ENCODE results near the gene ACAA1.

Gene ACAA1

DNA sequence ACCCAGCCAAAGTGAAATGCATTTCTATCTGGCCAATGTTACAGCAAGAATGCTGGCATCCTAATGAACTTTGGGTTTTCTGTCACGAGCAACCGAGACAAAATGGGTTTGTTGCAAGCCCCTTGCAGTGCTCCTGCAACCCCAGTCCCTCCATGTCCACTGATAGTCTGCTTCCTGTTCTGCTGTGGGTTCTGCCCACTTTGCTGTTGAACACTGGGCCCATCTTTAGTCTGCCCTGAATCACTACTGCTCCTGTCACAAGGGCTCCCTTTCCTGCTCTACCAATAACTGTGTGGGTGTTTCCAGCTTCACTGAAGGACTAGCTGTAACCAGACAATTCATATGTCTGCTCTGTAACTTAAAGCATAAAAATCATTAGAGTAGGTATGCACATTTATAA is 15.7 kb upstream of the ACAA1 start:
- H3K9ac ChIP-seq (ENCODE audit: low read depth, low read length), result no peak overlapping the region
- H3K9me3 ChIP-seq (ENCODE audit: insufficient read depth, low read depth, low read length), result no peaks in the 10 kb centered on the region
- H3K4me1 ChIP-seq (ENCODE audit: insufficient read depth, low read length), result no peaks in the 10 kb centered on the region
- H3K27me3 ChIP-seq (ENCODE audit: insufficient read depth, low read length), result no peaks in the 10 kb centered on the region
- H3K27ac ChIP-seq (ENCODE audit: low read depth, low read length), result no peak overlapping the region
- no peaks in the 10 kb centered on the region for H3K36me3 ChIP-seq (ENCODE audit: insufficient read depth, low read length)
- no peak overlapping the region for H3K4me3 ChIP-seq (ENCODE audit: low read length)
- 92% methylated on average over 2 of the region's 2 CpGs for WGBS

DNA sequence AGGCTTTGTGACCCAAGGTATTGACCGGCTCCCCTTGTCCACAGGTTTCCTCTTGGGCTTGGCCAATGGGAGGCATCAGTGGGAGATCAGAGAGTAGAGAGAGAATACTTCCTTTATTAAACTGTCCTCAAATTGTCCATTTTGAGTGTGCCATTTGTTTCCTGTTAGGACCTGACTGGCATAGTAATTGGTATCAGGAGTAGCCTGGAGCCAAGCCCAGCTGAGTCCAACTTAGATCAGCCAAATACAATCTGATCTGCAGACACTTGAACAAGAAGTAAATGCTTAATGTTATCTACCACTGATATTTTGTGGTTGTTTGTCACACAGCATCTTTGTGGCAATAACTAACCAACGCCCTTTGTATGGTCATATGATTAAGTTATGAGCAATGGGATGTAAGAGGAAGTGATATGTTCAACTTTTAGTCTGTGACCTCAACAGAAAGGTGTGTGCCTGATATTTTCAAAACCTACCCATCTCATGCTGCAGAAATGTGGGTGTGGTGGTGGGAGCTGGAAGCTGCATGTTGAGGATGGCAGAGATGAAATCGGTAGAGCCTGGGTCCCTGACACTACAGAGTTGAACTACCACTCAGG is 14.8 kb upstream of the ACAA1 start:
- Histone ChIP-seq H3K4me1 (ENCODE audit: insufficient read depth, low read length) (no peaks in the 10 kb centered on the region), H3K36me3 (ENCODE audit: insufficient read depth, low read length) (no peaks in the 10 kb centered on the region), H3K27ac (ENCODE audit: low read depth, low read length) (no peak overlapping the region), H3K9ac (ENCODE audit: low read depth, low read length) (no peak overlapping the region), H3K4me3 (ENCODE audit: low read length) (no peak overlapping the region), H3K27me3 (ENCODE audit: insufficient read depth, low read length) (no peaks in the 10 kb centered on the region), H3K9me3 (ENCODE audit: insufficient read depth, low read depth, low read length) (no peaks in the 10 kb centered on the region)
- WGBS, result 90% methylated on average over 3 of the region's 3 CpGs

DNA sequence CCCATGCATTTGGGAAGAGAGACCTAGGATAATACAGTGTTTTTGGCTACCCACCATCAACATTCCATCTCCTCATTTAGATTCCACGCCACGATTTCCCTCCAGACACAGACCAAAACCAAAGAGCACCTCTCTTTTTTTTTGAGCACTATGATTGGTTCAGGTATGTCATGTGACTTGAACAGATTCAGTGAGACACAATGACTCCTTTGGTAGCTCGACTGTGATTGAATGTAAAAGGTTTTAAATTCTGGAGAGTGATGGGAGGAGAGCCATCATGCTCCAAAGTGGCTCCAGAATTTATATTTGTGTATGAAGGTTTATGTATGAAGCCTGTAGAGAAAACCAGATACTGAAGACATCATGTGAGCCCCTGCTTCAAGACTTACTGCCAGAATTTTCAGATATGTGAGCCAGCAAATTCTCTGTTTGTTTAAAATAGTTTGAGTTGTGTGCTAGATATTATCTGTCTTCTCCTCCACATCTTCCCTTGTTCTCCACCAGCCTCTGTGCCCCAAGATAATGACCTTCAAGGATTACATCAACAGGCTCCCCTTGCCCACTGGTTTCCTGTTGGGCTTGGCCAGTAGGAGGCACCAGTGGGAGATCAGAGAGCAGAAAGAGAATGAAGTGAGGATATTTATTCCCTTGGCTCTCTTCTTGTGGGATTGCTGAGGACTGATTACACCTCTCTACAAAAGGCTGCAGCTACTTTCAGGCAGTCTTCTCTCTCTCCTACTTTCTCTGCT is 14.0 kb upstream of the ACAA1 start:
- H3K36me3 ChIP-seq (ENCODE audit: insufficient read depth, low read length), result no peaks in the 10 kb centered on the region
- 84% methylated on average over 3 of the region's 3 CpGs for WGBS
- H3K27ac ChIP-seq (ENCODE audit: low read depth, low read length), result no peak overlapping the region
- H3K9ac ChIP-seq (ENCODE audit: low read depth, low read length), result no peak overlapping the region
- no peaks in the 10 kb centered on the region for H3K9me3 ChIP-seq (ENCODE audit: insufficient read depth, low read depth, low read length)
- no peaks in the 10 kb centered on the region for H3K27me3 ChIP-seq (ENCODE audit: insufficient read depth, low read length)
- H3K4me1 ChIP-seq (ENCODE audit: insufficient read depth, low read length), result no peaks in the 10 kb centered on the region
- H3K4me3 ChIP-seq (ENCODE audit: low read length), result no peak overlapping the region

DNA sequence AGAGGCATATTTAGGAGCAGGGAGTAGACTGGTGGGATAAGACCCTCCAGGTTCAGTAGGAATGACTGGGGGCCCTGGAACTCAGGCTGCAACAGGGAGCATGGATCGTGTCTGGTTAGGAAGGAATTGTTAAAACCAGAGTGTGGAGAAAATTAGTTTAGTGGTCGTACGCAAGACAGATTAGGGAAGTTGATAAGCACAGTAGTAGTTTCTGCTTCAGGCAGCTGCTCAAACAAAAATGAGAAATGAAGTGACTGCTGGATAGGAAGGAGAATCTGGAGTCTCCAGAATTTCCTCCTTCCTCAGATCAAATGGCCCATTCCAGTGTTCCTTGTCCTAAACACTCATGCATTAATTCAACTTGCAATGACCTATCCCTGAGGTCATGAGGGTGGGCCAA is 12.8 kb upstream of the ACAA1 start:
- no peak overlapping the region for H3K27ac ChIP-seq (ENCODE audit: low read depth, low read length)
- WGBS, result 90% methylated on average over 3 of the region's 3 CpGs
- H3K4me1 ChIP-seq (ENCODE audit: insufficient read depth, low read length), result no peaks in the 10 kb centered on the region
- no peaks in the 10 kb centered on the region for H3K36me3 ChIP-seq (ENCODE audit: insufficient read depth, low read length)
- no peaks in the 10 kb centered on the region for H3K9me3 ChIP-seq (ENCODE audit: insufficient read depth, low read depth, low read length)
- H3K4me3 ChIP-seq (ENCODE audit: low read length), result no peak overlapping the region
- no peaks in the 10 kb centered on the region for H3K27me3 ChIP-seq (ENCODE audit: insufficient read depth, low read length)
- no peak overlapping the region for H3K9ac ChIP-seq (ENCODE audit: low read depth, low read length)

DNA sequence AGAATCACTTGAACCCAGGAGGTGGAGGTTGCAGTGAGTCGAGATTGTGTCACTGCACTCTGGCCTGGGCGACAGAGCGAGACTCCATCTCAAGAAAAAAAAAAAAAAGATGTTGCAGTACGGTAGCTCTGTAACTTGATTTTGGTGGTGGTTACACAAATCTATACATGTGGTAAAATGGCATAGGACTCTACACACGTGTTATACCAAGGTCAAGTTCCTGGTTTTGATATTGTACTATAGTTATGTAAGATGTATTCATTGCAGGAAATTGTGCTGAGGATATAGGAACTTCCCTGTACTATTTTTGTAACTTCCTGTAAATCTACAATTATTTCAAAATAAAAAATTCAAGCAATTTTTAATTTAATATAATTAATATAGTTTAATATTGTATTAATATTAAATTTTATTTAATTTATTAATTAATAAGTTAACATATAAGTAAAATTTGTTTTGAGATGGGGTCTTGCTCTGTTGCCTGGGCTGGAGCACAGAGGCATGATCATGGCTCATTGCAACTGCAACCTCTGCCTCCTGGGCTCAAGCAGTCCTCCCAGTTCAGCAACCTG is 11.5 kb upstream of the ACAA1 start:
- no peak overlapping the region for H3K4me3 ChIP-seq (ENCODE audit: low read length)
- H3K4me1 ChIP-seq (ENCODE audit: insufficient read depth, low read length), result no peaks in the 10 kb centered on the region
- no peaks in the 10 kb centered on the region for H3K36me3 ChIP-seq (ENCODE audit: insufficient read depth, low read length)
- H3K27ac ChIP-seq (ENCODE audit: low read depth, low read length), result no peak overlapping the region
- no peaks in the 10 kb centered on the region for H3K27me3 ChIP-seq (ENCODE audit: insufficient read depth, low read length)
- H3K9me3 ChIP-seq (ENCODE audit: insufficient read depth, low read depth, low read length), result no peaks in the 10 kb centered on the region
- WGBS, result 93% methylated on average over 5 of the region's 5 CpGs
- no peak overlapping the region for H3K9ac ChIP-seq (ENCODE audit: low read depth, low read length)

DNA sequence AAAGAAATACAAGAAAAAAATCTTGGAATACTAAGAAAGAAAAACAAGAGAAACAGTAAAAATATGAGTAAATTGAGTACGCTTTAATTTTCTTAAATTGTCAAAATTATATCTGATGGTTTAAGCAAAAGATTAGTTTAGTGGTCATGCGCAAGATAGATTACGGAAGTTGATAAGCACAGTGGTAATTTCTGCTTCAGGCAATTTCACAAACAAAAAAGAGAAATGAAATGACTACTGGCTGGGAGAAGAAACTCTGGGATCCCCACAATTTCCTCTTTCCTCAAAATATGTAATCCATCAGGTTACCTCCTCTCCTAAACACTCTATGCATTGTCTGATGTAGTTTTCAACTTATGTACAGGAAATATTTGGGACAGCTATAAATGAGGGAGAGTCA is 10.5 kb upstream of the ACAA1 start:
- H3K27ac ChIP-seq (ENCODE audit: low read depth, low read length), result no peak overlapping the region
- H3K36me3 ChIP-seq (ENCODE audit: insufficient read depth, low read length), result no peaks in the 10 kb centered on the region
- H3K9me3 ChIP-seq (ENCODE audit: insufficient read depth, low read depth, low read length), result no peaks in the 10 kb centered on the region
- no peak overlapping the region for H3K9ac ChIP-seq (ENCODE audit: low read depth, low read length)
- WGBS, result 91% methylated on average over 3 of the region's 3 CpGs
- H3K4me1 ChIP-seq (ENCODE audit: insufficient read depth, low read length), result no peaks in the 10 kb centered on the region
- no peaks in the 10 kb centered on the region for H3K27me3 ChIP-seq (ENCODE audit: insufficient read depth, low read length)
- H3K4me3 ChIP-seq (ENCODE audit: low read length), result no peak overlapping the region

DNA sequence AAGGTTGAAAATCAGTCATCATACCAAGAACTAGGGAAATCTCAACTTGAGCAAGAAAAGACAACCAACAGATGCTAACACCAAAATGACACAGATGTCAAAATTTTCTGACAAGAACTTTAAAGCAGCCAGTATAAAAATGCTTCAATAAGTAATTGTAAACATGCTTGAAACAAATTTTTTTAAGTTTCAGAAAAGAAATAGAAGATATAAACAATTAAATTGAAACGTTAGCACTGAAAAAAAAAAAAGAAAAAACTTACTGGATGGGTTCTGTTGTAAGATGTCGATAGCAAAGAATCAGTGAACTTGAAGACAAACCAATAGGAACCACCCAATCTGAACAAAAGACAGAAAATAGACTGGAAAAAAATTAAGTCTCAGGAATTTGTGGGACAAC is 9.6 kb upstream of the ACAA1 start:
- H3K4me1 ChIP-seq (ENCODE audit: insufficient read depth, low read length), result no peaks in the 10 kb centered on the region
- H3K9me3 ChIP-seq (ENCODE audit: insufficient read depth, low read depth, low read length), result no peaks in the 10 kb centered on the region
- no peak overlapping the region for H3K27ac ChIP-seq (ENCODE audit: low read depth, low read length)
- H3K27me3 ChIP-seq (ENCODE audit: insufficient read depth, low read length), result no peaks in the 10 kb centered on the region
- peaks cover 7% of the 10 kb centered on the region for H3K36me3 ChIP-seq (ENCODE audit: insufficient read depth, low read length)
- no peak overlapping the region for H3K9ac ChIP-seq (ENCODE audit: low read depth, low read length)
- 100% methylated on average over 2 of the region's 2 CpGs for WGBS
- no peak overlapping the region for H3K4me3 ChIP-seq (ENCODE audit: low read length)

DNA sequence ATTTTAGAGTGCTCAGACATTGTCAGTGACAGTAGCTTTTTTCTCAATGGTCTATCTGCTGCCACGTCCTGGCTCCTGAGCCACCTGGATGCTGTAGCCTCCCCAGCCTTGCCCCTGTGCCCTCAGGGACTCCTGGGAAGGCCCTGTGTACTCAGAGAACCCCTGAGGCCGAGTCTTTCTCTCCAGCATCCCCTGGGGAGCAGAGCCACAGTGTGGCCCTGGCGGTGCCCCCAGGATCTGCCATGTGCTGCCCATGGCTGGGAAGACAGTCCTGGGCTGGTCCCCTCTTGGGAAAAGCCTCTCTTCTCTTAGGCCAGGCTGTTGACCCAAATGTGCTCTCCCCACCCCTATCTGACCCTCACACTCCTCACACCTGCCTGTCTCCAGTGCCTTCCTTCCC is 6.6 kb upstream of the ACAA1 start:
- Histone ChIP-seq H3K9ac (ENCODE audit: low read depth, low read length) (no peak overlapping the region), H3K9me3 (ENCODE audit: insufficient read depth, low read depth, low read length) (no peaks in the 10 kb centered on the region), H3K27me3 (ENCODE audit: insufficient read depth, low read length) (peaks cover 7% of the 10 kb centered on the region; the same call in 1 of the 2 replicates), H3K27ac (ENCODE audit: low read depth, low read length) (no peak overlapping the region), H3K4me3 (ENCODE audit: low read length) (no peak overlapping the region), H3K36me3 (ENCODE audit: insufficient read depth, low read length) (peaks cover 16% of the 10 kb centered on the region), H3K4me1 (ENCODE audit: insufficient read depth, low read length) (peaks cover 3% of the 10 kb centered on the region; the same call in 1 of the 2 replicates)
- WGBS, result 77% methylated on average over 3 of the region's 3 CpGs

DNA sequence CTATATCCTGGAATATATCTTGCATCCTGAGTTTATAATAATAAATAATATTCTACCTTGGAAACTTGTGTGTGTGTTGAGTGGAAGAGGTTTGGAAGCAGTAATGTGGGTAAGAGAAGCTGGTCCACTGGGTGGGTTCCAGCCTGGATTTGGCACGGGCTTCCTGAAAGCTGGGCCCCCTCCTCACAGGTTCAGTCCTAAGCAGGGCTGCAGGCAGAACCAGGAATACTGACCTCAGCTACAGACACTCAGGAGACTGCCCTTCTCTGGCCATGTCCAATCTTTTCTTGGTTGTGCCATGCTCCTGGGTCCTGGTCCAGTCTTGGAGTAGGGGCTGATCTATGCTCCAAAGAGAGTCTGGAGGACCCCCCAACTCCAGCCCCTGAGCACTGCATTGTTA is 6.0 kb upstream of the ACAA1 start:
- Histone ChIP-seq H3K9ac (ENCODE audit: low read depth, low read length) (no peak overlapping the region), H3K4me1 (ENCODE audit: insufficient read depth, low read length) (peaks cover 3% of the 10 kb centered on the region; the same call in 1 of the 2 replicates)
- WGBS, result 91% methylated on average over 1 of the region's 1 CpG

DNA sequence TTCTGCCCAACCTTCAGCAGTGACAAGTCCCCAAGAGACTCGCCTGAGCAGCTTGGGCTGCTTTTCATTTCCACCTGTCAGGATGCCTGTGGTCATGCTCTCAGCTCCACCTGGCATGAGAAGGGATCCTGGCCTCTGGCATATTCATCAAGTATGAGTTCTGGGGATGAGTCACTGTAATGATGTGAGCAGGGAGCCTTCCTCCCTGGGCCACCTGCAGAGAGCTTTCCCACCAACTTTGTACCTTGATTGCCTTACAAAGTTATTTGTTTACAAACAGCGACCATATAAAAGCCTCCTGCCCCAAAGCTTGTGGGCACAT is 5.0 kb upstream of the ACAA1 start:
- Histone ChIP-seq H3K4me1 (ENCODE audit: insufficient read depth, low read length) (peaks cover 3% of the 10 kb centered on the region; the same call in 1 of the 2 replicates), H3K27ac (ENCODE audit: low read depth, low read length) (no peak overlapping the region), H3K36me3 (ENCODE audit: insufficient read depth, low read length) (peaks cover 16% of the 10 kb centered on the region), H3K9ac (ENCODE audit: low read depth, low read length) (no peak overlapping the region), H3K27me3 (ENCODE audit: insufficient read depth, low read length) (peaks cover 7% of the 10 kb centered on the region; the same call in 1 of the 2 replicates), H3K4me3 (ENCODE audit: low read length) (no peak overlapping the region), H3K9me3 (ENCODE audit: insufficient read depth, low read depth, low read length) (no peaks in the 10 kb centered on the region)
- WGBS, result 80% methylated on average over 2 of the region's 2 CpGs

More for the DNA sequence above, 6.0 kb upstream of the ACAA1 start:
- no peak overlapping the region for H3K4me3 ChIP-seq (ENCODE audit: low read length)
- H3K27me3 ChIP-seq (ENCODE audit: insufficient read depth, low read length), result peaks cover 7% of the 10 kb centered on the region; the same call in 1 of the 2 replicates
- no peak overlapping the region for H3K27ac ChIP-seq (ENCODE audit: low read depth, low read length)
- peaks cover 16% of the 10 kb centered on the region for H3K36me3 ChIP-seq (ENCODE audit: insufficient read depth, low read length)
- H3K9me3 ChIP-seq (ENCODE audit: insufficient read depth, low read depth, low read length), result no peaks in the 10 kb centered on the region

DNA sequence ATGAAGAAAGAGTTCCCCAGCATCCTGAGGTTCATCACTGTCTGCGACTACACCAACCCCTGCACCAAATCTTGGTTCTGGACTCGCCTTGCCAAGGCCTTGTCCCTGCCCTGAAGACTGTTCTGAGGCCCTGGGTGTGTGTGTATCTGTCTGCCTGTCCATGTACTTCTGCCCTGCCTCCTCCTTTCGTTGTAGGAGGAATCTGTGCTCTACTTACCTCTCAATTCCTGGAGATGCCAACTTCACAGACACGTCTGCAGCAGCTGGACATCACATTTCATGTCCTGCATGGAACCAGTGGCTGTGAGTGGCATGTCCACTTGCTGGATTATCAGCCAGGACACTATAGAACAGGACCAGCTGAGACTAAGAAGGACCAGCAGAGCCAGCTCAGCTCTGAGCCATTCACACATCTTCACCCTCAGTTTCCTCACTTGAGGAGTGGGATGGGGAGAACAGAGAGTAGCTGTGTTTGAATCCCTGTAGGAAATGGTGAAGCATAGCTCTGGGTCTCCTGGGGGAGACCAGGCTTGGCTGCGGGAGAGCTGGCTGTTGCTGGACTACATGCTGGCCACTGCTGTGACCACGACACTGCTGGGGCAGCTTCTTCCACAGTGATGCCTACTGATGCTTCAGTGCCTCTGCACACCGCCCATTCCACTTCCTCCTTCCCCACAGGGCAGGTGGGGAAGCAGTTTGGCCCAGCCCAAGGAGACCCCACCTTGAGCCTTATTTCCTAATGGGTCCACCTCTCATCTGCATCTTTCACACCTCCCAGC is 4.4 kb upstream of the ACAA1 start:
- Histone ChIP-seq H3K27ac (ENCODE audit: low read depth, low read length) (no peak overlapping the region), H3K36me3 (ENCODE audit: insufficient read depth, low read length) (peaks cover 16% of the 10 kb centered on the region), H3K9me3 (ENCODE audit: insufficient read depth, low read depth, low read length) (no peaks in the 10 kb centered on the region), H3K4me1 (ENCODE audit: insufficient read depth, low read length) (peaks cover 3% of the 10 kb centered on the region; the same call in 1 of the 2 replicates), H3K4me3 (ENCODE audit: low read length) (no peak overlapping the region), H3K9ac (ENCODE audit: low read depth, low read length) (no peak overlapping the region), H3K27me3 (ENCODE audit: insufficient read depth, low read length) (peaks cover 7% of the 10 kb centered on the region; the same call in 1 of the 2 replicates)
- 94% methylated on average over 7 of the region's 7 CpGs for WGBS

All from HUES64 (cell line).